Nephron progenitor cell (in vitro differentiated cells): ENCODE data around the gene ZNF543.
A peak's percentile ranks its signal among the peaks of the same experiment; 100 is the strongest.

Experiments
- DNase-seq: peaks from one replicate; pipeline ENCODE4 v3.0.0; 2021
- H3K27ac Mint-ChIP-seq: 2 replicates; pipeline ENCODE4 v1.8.0; 2021; ENCODE audit warnings: mild to moderate bottlenecking, moderate library complexity, mixed read lengths
- H3K27me3 Mint-ChIP-seq: 2 replicates; pipeline ENCODE4 v1.8.0; 2021; ENCODE audit warnings: mild to moderate bottlenecking, low read depth, mixed read lengths; ENCODE audit not compliant: poor library complexity
- H3K36me3 Mint-ChIP-seq: 2 replicates; pipeline ENCODE4 v1.8.0; 2021; ENCODE audit warnings: low read depth, mixed read lengths
- H3K4me1 Mint-ChIP-seq: 2 replicates; pipeline ENCODE4 v1.8.0; 2021; ENCODE audit warnings: mixed read lengths
- H3K4me3 Mint-ChIP-seq: 2 replicates; pipeline ENCODE4 v1.8.0; 2021; ENCODE audit warnings: mild to moderate bottlenecking, moderate library complexity, mixed read lengths
- H3K9me3 Mint-ChIP-seq: 2 replicates; pipeline ENCODE4 v1.8.0; 2021; ENCODE audit warnings: mild to moderate bottlenecking, moderate library complexity, mixed read lengths
- TF ChIP-seq, protein P1 (sequence below): fragments of 200-600 bp; sonication (generic); IDR thresholded peaks from 2 replicates; pipeline ENCODE4 v1.5.0; 2021; ENCODE audit warnings: antibody characterized with exemption

ZNF543 gene

DNA sequence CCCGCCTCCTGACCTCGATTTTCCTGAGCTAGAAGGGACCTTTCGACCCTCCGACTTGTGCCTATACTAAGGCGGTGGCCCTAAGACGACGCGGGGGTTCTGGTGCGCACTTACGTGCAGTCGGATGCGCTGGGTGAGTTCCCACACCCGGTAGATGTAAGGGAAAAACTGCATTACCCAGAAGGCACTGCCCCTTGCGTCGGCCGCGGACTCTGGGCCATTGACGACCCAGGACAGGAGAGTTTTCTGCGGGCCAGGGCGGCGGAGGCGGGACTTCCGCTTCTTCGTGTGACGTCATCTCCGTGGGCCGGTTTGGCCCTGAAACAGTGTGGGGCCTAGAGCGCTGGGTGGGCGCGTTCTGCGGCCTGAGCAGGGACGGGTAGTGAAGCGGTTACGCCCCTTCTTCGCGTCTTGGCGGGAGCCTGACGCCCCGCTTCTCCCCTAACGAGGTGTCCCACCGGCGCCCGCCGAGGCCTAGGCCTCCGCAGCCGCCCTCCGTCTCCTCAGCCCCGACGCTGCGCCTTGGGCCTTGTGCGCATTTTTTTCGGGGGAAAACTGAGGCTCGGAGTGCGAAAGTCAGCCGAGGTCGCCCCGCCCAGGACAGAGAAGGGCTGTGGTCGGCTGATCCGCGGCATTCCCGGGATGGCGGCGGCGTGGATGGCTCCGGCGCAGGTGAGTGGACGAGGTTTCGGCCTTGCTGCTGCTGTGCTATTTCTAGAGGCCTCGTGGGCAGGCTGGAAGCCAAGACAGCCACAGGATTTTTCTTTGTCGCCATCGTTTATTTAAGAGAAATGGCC lies 39.9 kb upstream of the ZNF543 start, which contains the start of gene ZNF460:
ZNF460 (plus strand) TSS at position 321 of the 797 bp plus-strand sequence; CDS start at position 643, 322 bp downstream.
- Mint-ChIP-seq H3K9me3 (no peaks in the 10 kb centered on the region), H3K27me3 (no peaks in the 10 kb centered on the region), H3K4me1 (peaks cover 23% of the 10 kb centered on the region), H3K36me3 (peaks cover 12% of the 10 kb centered on the region), H3K4me3 (no peak within 1 kb of the TSS), H3K27ac (no peak within 1 kb of the TSS)
- TF ChIP-seq, protein P1, sequence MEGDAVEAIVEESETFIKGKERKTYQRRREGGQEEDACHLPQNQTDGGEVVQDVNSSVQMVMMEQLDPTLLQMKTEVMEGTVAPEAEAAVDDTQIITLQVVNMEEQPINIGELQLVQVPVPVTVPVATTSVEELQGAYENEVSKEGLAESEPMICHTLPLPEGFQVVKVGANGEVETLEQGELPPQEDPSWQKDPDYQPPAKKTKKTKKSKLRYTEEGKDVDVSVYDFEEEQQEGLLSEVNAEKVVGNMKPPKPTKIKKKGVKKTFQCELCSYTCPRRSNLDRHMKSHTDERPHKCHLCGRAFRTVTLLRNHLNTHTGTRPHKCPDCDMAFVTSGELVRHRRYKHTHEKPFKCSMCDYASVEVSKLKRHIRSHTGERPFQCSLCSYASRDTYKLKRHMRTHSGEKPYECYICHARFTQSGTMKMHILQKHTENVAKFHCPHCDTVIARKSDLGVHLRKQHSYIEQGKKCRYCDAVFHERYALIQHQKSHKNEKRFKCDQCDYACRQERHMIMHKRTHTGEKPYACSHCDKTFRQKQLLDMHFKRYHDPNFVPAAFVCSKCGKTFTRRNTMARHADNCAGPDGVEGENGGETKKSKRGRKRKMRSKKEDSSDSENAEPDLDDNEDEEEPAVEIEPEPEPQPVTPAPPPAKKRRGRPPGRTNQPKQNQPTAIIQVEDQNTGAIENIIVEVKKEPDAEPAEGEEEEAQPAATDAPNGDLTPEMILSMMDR, result no peak
- DNase-seq, result peak; percentile 97

DNA sequence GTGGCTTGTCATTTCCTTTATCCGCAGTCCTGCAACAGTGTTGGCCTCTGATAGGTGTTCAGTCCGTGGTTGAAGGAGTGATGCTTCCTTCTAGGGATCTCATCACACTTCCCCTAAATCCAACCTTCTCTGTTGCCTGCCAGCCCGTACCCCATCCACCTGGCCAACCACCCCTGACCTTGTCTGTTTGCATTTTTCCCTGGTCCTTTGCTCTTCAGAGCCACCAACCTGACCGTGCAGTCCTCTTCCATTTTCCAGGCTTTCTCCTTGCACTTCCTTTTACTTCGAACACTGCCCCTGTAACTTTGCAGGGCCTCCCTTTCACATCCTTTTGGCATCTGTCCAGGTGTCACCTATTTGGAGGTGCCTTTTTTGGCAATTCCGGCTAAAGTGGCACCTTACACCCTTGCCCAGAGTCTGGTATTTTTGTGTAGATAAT lies 39.3 kb upstream of the ZNF543 start:
- Mint-ChIP-seq H3K27ac (no peak overlapping the region), H3K9me3 (no peaks in the 10 kb centered on the region), H3K27me3 (no peaks in the 10 kb centered on the region), H3K4me1 (peaks cover 23% of the 10 kb centered on the region), H3K36me3 (peaks cover 18% of the 10 kb centered on the region), H3K4me3 (no peak overlapping the region)
- DNase-seq, result no peak
- TF ChIP-seq, protein P1, result no peak

DNA sequence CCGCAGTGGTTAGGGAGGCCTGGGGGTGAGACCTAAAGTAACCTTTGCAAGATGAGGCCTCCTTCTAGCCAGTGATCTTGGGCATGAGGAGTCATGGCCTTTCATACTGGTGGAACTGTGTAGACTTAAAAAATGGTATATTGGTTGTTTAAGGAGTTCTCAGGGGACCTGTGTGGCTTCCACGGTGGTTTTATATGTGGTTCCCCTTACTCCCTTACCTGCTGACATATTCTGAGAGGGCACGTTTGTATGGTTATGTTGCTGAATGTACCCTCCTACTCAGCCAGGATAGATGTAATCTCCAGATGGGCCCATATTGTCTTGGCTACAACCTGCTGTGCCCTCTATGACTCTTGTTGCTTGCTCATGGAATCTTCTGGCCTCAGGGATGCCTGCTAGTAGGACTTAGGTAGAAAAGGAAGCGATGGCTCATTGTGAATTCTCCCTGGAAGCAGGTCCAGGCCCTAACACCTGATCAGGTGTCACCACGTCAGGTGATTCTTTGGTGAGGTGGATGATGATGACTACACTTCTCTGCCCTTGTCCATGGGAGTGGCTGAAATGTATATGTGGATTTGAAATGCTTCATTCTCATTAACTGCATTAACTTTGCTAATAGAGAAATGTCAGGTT lies 38.1 kb upstream of the ZNF543 start:
- no peaks in the 10 kb centered on the region for H3K9me3 Mint-ChIP-seq
- H3K4me1 Mint-ChIP-seq, result peaks cover 23% of the 10 kb centered on the region
- H3K4me3 Mint-ChIP-seq, result no peak overlapping the region
- H3K27me3 Mint-ChIP-seq, result no peaks in the 10 kb centered on the region
- TF ChIP-seq, protein P1, result no peak
- H3K36me3 Mint-ChIP-seq, result peaks cover 29% of the 10 kb centered on the region
- no peak overlapping the region for H3K27ac Mint-ChIP-seq
- DNase-seq, result no peak

DNA sequence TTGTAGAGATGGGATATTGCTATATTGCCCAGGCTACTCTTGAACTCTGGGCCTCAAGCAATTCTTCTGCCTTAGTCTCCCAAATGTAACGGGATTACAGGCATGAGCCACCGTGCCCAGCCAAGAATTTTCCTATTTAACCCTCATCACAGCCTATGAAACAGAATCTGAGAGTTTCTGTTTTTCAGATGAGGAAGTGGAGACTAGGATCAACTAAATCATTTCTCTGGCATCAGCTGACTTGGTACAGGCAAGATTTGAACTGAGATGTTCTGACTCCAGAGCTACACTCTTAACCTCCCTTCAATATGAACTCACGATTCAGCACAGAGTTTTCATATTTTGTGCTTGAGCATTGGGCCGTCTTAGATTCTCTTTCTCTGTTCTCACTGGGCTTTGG lies 31.9 kb upstream of the ZNF543 start:
- no peak overlapping the region for H3K4me3 Mint-ChIP-seq
- TF ChIP-seq, protein P1, result no peak
- no peak for DNase-seq
- H3K4me1 Mint-ChIP-seq, result no peaks in the 10 kb centered on the region
- peaks cover 92% of the 10 kb centered on the region for H3K36me3 Mint-ChIP-seq
- H3K27me3 Mint-ChIP-seq, result peaks cover 3% of the 10 kb centered on the region
- H3K9me3 Mint-ChIP-seq, result peaks cover 44% of the 10 kb centered on the region
- H3K27ac Mint-ChIP-seq, result no peak overlapping the region

DNA sequence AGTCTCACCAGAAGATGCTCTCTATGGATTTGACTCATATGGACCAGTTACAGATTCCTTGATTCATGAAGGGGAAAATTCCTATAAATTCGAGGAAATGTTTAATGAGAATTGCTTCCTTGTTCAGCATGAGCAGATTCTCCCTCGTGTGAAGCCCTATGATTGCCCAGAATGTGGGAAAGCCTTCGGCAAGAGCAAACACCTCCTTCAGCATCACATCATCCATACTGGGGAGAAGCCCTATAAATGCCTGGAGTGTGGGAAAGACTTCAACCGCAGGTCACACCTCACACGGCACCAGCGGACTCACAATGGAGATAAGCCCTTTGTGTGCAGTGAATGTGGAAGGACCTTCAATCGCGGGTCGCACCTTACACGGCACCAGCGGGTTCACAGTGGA lies 29.3 kb upstream of the ZNF543 start:
- Mint-ChIP-seq H3K27ac (no peak overlapping the region), H3K36me3 (peaks cover 100% of the 10 kb centered on the region), H3K4me3 (no peak overlapping the region), H3K27me3 (peaks cover 3% of the 10 kb centered on the region), H3K9me3 (peaks cover 70% of the 10 kb centered on the region), H3K4me1 (no peaks in the 10 kb centered on the region)
- no peak for DNase-seq
- TF ChIP-seq, protein P1, result no peak
